PC-9 (cell line): Measurements from ENCODE around the gene CACNA1D.

Experiments used
- EZH2 ChIP-seq: fragments of 200-600 bp; sonication (generic); IDR thresholded peaks from 2 replicates; pipeline ENCODE4 v1.8.0; 2017; ENCODE audit warnings: antibody characterized with exemption, low read depth
- TF ChIP-seq, protein P1 (sequence below): fragments of 200-600 bp; sonication (generic); conservative IDR thresholded peaks from 2 replicates; pipeline ENCODE4 v1.6.1; 2017; ENCODE audit warnings: mixed run types, antibody characterized with exemption, mild to moderate bottlenecking, moderate library complexity

DNA sequence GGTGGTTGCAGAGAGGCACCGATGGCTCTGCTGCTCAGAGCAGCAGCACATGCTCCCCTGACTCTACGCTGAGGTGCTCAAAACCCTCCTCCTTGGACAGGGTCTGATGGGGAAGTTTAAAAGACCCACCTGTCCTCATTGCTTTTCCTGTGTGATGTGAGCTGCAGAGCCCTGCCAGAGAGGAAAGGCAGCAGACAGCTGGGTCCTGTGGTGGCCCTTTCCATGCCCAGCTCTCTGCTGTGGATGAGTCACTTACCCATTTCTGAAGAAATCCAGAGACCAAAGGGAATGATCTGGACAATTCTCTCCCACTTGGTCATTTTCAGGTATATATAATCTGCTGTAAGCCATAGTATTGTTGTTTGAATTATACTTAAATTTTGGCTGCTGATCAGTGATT, 230.2 kb downstream of the CACNA1D start:
- TF ChIP-seq, protein P1, sequence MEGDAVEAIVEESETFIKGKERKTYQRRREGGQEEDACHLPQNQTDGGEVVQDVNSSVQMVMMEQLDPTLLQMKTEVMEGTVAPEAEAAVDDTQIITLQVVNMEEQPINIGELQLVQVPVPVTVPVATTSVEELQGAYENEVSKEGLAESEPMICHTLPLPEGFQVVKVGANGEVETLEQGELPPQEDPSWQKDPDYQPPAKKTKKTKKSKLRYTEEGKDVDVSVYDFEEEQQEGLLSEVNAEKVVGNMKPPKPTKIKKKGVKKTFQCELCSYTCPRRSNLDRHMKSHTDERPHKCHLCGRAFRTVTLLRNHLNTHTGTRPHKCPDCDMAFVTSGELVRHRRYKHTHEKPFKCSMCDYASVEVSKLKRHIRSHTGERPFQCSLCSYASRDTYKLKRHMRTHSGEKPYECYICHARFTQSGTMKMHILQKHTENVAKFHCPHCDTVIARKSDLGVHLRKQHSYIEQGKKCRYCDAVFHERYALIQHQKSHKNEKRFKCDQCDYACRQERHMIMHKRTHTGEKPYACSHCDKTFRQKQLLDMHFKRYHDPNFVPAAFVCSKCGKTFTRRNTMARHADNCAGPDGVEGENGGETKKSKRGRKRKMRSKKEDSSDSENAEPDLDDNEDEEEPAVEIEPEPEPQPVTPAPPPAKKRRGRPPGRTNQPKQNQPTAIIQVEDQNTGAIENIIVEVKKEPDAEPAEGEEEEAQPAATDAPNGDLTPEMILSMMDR = no peak
- TF ChIP-seq EZH2 = no peak
